GM18505 (cell line): ENCODE results near the gene ABCC1.
"Not testable (repeated sequence)": the region's sequence is repeated elsewhere in the genome, so short reads cannot be mapped to it uniquely, and the experiment has no call there.

Experiments used
- ATAC-seq: cut with Tn5 transposase; IDR thresholded peaks from one replicate; pipeline ENCODE4 v1.9.1; 2021; ENCODE audit not compliant: unreplicated experiment
- POLR2A ChIP-seq: IDR thresholded peaks from 4 replicates; pipeline ENCODE4 v1.6.1; 2011; ENCODE audit warnings: borderline replicate concordance; ENCODE audit not compliant: insufficient read depth, insufficient read length; ENCODE audit errors: extremely low read depth

The ABCC1 gene

GRCh38 chr16:16096121-16096857 lies 146.9 kb downstream of the ABCC1 start:
- no peak for ATAC-seq
- no peak for TF ChIP-seq POLR2A

- ATAC-seq: no peak
- no peak for TF ChIP-seq POLR2A
Measured at GRCh38 chr16:16096858-16097213, 147.4 kb downstream of the ABCC1 start.

DNA sequence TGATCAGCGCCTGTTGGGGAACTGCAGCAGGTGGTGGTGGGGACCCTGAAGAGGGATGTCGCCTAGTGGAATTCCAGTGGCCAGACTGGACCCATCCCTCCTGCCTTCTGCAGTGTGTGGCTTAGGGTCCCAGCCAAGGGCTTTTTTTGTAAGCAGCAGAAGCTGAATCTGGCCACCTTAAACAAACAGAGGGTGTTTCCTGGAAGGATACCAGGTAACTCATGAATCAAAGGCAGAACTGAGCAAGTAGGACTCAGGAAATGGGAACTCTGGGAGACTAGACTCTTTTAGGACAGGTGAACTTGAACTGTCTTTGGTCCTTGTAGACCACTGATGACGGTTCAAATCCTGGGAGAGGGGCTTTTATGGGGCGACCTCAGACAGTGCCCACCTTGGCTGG lies 149.9 kb downstream of the ABCC1 start:
- no peak for ATAC-seq
- TF ChIP-seq POLR2A: no peak

DNA sequence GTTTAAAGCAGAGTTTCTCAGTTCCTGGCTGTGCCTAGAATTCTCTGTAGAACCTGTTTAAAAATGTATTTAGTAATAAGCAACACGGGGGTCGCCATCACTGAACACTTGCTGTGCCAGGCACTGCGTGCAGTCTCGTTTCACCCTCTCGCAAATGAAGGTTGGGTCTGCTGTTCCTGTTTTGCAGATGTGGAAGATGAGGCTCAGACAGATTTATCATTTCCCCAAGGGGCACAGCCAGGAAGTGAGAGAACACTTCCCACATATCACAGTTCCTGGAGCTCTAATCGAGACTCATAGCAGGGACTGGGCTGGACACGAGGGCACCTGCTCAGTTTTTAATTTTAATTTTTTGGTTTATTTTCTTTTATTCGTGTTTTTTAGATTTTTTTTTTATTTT lies 151.2 kb downstream of the ABCC1 start:
- TF ChIP-seq POLR2A: no peak
- no peak for ATAC-seq

DNA sequence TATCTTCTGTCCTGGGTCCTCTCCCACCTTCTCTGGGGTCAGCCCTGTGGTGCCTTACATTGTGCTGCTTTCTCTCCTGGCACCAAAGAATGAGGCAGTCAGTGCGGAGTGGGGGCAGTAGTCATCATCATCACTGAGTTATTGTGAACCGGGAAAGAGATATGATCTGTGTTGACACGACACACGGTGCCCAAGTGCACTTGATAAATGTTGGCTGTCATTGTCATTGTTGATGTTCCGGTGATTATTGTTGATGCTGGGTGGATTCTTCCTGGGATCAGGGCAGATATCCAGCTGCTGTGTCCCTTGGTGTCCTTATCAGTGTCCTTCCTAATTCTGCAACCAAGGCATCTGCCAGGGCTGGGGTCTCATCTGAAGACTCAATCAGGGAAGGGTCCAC lies 152.2 kb downstream of the ABCC1 start:
- no peak for TF ChIP-seq POLR2A
- no peak for ATAC-seq

- no peak for ATAC-seq
- no peak for TF ChIP-seq POLR2A
Measured at GRCh38 chr16:16102738-16103137, 153.3 kb downstream of the ABCC1 start.

GRCh38 chr16:16104132-16104803 lies 154.9 kb downstream of the ABCC1 start:
- ATAC-seq: not testable (repeated sequence)

GRCh38 chr16:16104804-16105141 lies 155.4 kb downstream of the ABCC1 start:
- ATAC-seq: not testable (repeated sequence)

- no peak for TF ChIP-seq POLR2A
- ATAC-seq: no peak
Measured at GRCh38 chr16:16105646-16106045, 156.2 kb downstream of the ABCC1 start.

DNA sequence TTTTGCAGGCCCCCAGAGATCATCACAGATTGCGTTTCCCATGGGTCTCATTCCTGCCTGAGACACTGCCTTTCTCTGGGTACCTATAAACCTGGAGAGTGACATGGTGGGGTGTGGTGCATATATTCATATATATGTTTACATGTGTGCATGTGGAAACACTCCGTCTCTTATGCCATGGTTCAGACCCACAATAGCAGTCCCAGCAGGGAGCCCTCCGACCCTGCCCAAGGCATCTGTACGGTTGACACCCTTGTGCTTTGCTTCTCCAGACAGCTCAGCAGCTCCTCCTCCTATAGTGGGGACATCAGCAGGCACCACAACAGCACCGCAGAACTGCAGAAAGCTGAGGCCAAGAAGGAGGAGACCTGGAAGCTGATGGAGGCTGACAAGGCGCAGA lies 157.1 kb downstream of the ABCC1 start:
- no peak for TF ChIP-seq POLR2A
- ATAC-seq: no peak

GRCh38 chr16:16107839-16108238 lies 158.4 kb downstream of the ABCC1 start:
- TF ChIP-seq POLR2A: no peak
- ATAC-seq: no peak

GRCh38 chr16:16108759-16109158 lies 159.3 kb downstream of the ABCC1 start:
- no peak for TF ChIP-seq POLR2A
- no peak for ATAC-seq

DNA sequence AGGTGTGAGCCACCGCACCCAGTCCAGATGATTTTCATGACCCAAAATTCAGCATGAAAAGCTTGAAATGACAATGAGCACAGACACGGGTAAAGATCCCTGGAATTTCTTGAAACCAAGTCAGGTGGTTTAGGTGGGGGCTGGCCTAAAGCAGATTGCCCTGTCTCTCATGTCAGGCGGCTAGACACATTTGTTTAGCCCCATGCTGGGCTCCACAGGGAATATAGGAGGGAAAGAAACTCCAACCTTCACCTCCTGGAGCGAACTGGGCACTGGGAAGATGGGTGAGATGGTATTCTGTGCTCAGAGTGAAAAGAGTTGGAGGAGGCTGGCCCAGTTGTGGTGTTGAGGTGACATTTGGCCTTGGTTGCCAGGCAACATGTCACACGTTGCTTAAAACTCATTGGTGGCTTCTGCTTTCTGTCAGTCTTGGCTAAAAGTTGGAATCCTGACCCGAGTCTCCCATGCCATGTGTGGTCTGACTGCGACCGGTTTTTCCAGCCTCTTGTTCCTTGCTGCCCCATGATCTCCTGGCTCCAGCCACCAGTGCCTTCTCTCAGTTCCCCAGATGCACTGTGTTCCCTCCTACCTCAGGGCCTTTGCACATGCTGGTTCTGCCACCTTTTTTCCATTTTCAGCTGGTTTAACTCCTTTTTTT lies 160.2 kb downstream of the ABCC1 start:
- ATAC-seq: no peak
- no peak for TF ChIP-seq POLR2A

- no peak for ATAC-seq
Measured at GRCh38 chr16:16110111-16110490, 160.7 kb downstream of the ABCC1 start.

DNA sequence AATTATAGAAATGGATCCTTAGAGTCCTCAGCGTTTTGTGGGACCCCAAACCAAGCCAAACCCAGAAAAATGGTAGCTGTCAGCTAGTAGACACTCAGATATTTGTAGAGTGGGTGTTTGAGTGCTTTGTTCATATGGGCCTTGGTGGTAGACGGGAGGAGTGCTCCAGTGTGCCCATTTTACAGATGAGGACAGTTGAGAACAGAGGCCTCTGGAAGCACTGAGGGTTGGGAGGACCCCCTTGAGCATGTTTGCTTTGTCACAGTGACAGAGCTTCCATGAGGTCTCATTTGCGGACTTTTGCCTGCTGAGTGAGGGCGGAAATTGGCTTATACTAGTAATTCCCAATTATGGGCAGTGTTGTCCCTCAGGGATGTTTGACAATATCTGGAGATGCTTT lies 162.2 kb downstream of the ABCC1 start:
- ATAC-seq: no peak
- no peak for TF ChIP-seq POLR2A

More at GRCh38 chr16:16110111-16110490, 160.7 kb downstream of the ABCC1 start:
- no peak for TF ChIP-seq POLR2A

GRCh38 chr16:16112450-16113053 lies 163.1 kb downstream of the ABCC1 start:
- no peak for TF ChIP-seq POLR2A

More at GRCh38 chr16:16112450-16113053, 163.1 kb downstream of the ABCC1 start:
- ATAC-seq: no peak
